HL-60/S4 (cell line): ENCODE measurements around the gene ATP11C.

Experiments used
- in situ Hi-C: fragments of 300-500 bp; cut with MboI; formaldehyde crosslinking; loops from 2 replicates; pipeline ENCODE4 v1.14.3; 2022; ENCODE audit warnings: low sequenced_read_pairs

Gene ATP11C

DNA sequence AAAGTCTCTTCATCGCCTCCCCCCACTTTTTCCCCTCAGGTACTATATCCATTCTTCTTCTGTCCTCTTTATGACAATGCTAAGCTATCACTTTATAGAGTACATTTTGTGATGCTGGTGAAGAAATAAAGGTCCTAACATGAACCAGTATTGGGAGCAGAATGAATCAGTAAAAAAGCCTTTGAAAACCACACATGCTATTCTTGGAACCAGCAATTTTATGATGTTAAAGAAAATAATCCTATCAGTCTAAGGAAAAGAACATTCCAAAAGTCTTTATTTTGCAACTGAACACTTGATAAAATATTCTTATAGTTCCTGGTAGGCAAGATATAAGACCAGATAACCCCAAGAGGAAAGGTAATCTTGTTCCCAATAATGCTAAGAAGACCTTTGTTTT, 117.1 kb downstream of the ATP11C start:
- in situ Hi-C loops, result no loop called here

GRCh38 chrX:139811942-139812629, 120.8 kb downstream of the ATP11C start:
- in situ Hi-C loops, result no loop called here

DNA sequence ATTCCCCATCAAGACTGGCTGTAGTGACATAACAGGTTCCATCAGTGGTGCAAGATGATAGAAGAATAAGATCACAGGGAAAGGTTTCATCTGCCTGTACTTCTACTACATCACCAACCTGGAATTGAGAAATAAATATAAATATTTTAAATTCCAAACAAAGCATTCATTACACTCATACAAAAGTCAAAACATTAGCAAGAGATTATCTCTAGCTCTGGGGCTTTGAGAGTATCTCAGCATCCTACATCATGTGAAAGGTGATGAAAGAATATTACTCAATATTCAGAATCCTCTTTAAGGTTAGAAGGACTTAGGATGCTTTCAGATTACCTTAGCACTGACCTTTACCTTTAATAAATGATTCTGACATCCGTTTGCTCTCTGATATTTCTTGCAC, 128.4 kb downstream of the ATP11C start:
- in situ Hi-C loops, result no loop called here

DNA sequence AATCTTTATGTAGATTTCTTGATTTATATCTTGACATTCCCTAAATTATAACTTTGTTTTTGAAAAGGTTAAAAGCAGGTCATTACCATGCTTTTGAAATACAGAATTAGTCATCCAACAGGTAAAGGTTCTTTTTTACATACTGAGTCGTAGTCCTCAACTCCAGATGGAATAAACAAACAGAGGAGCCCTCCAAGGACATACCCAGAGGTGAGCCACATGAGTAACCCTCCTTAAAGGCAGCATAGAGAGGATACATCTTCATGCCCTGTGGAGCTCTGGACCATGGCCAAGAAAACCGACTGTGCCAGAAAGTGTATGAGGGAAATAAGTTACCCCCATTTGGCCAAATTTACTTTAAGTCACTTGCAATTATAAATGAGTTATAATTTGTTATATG, 129.6 kb downstream of the ATP11C start:
- in situ Hi-C loops, result no loop called here

- in situ Hi-C loops, result no loop called here
These were observed 130.8 kb downstream of the ATP11C start for GRCh38 chrX:139802048-139802447.

- in situ Hi-C loops, result no loop called here
These were observed 131.4 kb downstream of the ATP11C start for GRCh38 chrX:139801397-139801813.

DNA sequence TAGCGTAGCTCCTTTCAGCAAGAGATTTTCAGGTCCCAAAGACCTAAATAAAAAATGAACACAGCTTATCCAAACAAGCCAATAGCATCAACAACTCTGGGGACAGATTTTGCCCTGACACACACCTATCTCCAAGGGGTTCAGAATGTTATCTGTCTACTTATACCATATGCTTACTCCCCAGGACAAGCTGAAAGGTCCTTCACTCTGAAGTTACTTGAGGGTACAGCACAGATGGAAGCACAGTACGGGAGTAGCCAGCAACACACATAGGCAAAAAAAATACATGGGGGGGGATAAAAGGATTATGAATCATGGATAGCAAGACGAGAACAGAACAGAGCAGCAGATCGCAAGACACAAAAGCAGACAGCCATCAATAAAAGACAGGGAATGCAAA, 134.2 kb downstream of the ATP11C start:
- in situ Hi-C loops, result no loop called here

GRCh38 chrX:139795196-139795595, 137.7 kb downstream of the ATP11C start:
- in situ Hi-C loops, result no loop called here

DNA sequence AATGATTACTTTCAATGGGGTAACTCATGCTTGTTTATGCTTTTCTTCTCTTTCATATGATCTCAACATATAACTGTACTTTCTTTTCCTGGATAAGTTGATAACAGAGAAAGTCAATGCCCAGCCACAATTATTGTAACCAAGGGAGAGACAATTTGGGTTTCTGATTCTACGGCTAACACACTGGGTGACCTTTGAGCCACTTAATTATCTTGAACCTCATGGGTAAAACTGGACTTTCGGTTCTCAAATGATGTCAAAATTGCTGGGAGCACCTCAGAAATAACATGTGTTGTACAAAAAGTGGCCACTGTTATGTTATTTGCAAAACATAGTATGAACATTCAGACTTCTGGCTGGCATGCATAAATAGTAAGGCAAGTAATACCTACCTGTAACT, 145.3 kb downstream of the ATP11C start:
- in situ Hi-C loops, result no loop called here

DNA sequence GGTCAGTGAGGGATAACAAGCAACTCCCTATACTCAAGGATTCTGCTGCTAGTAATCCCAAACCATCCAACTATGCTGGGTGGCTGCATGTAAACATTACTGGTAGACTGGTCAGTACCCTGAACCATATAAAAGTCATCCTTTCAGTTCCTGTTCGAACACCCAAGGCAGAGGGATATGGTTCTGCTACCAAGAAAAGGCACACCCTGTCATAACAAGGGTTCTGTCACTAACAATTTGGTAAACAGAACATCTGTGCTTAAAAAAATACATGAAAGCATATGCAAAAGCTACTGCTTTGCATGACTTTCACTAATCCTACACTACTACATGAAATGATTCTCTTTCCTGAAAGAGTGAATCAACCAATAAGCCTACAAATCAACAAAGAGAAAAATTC, 148.0 kb downstream of the ATP11C start:
- in situ Hi-C loops, result no loop called here

GRCh38 chrX:139783959-139784358, 148.9 kb downstream of the ATP11C start:
- in situ Hi-C loops, result no loop called here

GRCh38 chrX:139783030-139783429, 149.8 kb downstream of the ATP11C start:
- in situ Hi-C loops, result no loop called here

GRCh38 chrX:139776599-139776998, 156.3 kb downstream of the ATP11C start:
- in situ Hi-C loops, result no loop called here

DNA sequence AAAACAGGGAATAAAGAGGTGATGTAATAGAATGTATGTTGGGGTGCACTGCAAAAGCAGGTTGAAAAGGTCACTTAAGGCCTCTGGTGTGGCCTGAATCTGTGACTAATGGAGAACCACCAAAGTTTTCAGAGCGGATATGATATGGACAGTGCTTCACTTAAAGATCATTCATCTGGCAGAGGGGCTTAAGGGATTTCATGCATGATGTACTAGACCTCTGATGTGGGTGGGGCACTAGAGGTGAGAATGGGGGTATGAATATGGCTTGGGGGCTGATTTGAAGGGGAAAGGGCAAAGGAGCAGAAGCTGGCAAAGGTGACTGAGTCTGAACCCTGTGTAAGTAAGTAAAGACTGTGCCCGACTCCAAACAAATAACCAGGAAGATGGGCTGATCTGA, 162.5 kb downstream of the ATP11C start:
- in situ Hi-C loops, result no loop called here

DNA sequence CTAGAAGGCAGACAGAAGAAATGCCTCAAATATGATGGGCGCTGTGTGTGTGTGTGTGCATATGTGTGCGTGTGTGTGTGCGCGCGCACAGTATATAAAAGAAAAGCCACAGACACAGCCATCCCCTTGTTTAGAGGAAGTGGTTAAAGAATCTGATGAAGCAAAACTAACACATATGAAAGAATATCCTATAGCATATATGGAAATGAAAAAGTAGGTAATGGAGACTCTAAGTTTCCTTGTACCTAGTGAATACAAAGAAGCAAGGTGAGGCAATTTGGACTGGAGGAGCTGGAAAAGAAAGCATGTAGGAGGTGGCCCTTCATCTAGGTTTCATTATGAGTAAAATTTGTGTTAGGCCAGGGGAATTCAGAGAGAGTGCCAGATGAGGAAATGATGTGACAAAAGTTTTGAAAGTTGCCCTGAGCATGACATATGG, 166.3 kb downstream of the ATP11C start:
- in situ Hi-C loops, result no loop called here

DNA sequence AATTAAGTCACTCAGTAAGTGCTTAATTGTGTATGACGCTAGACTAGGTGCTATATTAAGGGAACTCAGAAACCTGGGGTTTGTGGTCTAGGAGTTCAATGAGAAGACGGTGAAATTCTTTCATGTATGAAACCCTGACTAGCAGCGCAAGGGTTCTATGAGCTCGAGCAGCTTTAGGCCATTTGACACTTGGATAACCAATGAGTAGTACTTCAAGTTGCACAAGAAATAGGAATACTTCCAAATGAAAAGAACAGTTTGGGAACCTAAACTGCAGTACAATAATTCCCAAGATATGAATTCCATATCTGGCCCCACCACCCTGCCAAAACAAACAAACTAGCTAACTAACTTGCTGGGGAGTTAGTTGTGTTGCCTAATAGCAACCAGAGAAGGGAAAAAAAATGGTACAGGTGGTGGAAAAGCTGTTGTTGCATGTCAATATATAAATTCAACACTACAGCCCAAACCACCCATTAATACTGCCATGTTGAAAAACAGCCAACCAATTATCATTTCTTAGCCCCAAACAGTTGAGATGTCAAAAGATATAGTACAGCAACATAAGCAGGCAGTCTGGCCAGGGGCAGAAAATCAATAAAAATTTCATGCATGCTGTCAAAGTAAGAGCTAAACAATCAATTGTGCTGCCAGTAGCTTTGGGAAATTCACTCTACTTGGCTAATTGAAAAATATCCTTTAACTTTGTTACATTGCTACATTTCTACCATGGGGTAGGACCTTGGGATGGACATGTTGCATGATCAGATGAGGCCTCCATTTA, 170.3 kb downstream of the ATP11C start:
- in situ Hi-C loops, result no loop called here

DNA sequence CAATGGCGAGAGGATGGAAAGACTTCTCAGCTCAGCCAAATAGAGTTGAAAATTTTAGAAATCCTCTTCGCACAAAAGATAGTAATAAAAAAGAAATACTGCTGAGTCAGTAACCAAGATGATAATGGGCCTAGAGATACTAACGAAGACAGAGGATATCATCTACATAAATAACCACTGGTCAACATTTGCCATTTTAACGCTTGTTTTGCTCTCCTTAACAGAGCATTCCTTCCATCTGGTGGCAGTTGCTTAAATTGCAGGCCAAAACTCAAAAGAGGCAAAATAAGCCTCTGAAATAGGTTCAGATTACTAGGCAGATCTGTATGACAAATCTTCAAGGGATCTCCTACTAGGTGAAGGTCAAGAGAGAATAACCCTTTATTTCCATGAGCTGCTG, 173.2 kb downstream of the ATP11C start:
- in situ Hi-C loops, result no loop called here

GRCh38 chrX:139758809-139759208, 174.0 kb downstream of the ATP11C start:
- in situ Hi-C loops, result no loop called here

DNA sequence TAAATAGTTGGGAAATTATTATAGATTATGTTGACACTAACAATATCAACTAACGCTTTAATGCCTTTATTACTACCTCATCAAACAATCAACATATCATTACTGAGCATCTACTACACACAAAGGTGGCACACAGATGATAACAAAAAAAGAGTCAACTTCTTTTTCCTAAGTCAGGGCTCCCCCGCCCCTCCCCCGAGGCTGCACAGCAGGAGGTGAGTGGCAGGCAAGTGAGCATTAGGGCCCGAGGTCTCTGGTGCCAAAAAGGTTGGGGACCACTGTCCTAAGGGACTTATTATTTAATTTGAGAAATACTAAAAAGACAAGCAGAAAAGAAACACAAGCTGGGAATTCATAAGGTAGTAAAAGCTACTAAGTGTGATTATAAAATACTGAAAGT, 174.6 kb downstream of the ATP11C start:
- in situ Hi-C loops, result no loop called here

- in situ Hi-C loops, result no loop called here
These were observed 181.8 kb downstream of the ATP11C start for GRCh38 chrX:139751053-139751452.

- in situ Hi-C loops, result no loop called here
These were observed 182.5 kb downstream of the ATP11C start for GRCh38 chrX:139750390-139750789.

GRCh38 chrX:139739138-139739537, 193.7 kb downstream of the ATP11C start:
- in situ Hi-C loops, result no loop called here
